NCI-H187 (cell line): ENCODE results near the gene FOXP1.
A peak's percentile ranks its signal among the peaks of the same experiment; 100 is the strongest.

Experiments
- DNase-seq, 2 experiments: peaks; one replicate each; lab custom pipeline; 2025; lab: John Stamatoyannopoulos, UW

The FOXP1 gene

DNA sequence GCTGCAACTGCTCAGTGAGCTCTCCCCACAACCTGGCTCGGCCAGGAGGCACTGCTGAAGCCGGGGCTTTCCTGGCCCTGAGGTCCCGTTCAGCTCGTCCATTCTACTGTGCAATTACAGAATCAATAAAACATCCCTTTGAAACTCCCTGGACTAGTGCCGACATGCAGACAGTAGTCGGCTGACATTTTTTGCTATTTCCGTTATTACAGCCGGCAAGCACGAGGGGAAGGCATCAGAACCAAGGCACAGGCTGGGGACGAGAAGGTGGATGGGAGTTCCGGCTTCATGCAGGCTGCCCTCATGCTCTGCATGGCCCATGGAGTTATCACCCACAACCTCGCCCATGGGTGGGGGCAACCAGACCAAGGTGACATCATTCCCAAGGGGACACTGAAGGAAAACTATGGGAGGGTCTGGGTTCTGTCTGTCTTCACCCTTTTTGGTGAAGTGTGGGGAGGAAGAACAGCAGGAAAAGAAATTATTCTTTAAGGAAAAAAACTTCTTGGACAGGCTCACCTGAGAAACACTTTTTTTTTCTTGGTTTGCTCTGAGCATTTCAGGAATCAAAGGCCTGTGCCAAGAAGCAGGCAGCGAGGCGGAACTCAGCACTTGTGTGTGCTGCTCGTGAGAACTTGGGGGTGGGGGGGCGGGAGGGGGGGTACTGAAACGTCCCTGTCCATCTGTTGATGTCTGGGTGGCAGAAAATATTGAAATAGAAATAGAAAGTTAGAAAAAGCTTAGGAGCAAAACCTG is 154.5 kb downstream of the FOXP1 start:
- DNase-seq: no peak

DNA sequence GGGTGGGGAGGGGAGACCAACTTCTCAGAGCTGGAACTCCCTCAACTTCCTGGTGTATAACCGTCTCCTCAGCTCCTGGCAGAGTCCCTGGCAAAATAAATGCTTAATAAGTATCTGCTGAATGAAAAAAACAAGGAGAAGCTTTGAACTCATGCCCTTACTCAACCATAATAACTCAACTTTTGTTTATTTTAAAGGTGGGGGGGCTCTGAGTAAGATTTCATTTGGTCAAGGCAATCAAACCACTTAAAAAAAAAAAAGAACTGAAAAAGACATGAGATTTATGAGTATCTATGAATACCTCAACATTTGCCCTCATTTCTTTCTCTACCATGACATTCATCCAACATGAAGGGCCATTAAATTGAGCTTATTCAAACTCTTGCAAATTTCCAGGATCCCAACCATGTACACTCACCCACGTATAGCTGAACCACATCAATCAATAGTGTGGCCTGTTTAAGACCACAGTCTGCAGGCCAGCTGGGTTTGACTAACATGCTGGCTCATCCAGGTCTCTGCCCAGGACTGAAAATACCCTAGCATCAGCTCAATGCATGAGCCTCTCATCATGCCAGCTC is 157.9 kb downstream of the FOXP1 start:
- no peak for DNase-seq

DNA sequence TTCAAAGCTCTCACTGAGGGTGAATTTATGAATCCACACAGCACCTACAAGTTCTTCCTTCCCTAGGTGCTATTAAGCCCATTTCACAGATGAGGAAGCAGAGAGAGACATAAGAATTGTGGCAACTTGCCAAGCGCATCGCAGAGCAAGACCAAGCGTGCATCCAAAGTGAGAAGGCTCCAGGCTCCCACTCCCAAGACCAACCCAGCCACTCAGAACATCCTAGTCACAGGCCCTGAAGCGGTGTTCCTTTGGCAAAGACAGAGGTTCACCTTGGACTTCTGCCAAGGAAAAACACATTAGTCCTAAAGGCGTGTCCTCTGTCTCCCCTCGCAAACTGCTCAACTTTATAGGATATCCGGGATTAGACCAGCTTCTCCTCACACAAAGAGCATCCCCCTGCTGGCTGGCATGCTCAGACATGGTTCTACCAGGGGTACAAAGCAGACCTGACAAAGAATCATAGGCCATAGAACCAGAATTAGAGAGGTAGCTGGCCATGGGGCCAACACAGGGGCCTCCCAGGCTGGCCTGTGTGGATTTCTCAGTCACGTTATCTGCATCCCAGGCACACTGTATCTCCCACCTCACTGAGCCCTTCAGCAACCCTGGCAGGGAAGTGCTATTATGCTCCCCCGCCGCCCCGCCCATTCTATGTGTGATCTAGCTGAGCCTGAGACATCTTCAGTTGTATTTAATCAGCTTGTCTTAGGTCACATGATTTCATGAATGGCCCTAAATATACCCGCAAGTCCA is 160.2 kb downstream of the FOXP1 start:
- DNase-seq: peak; percentile 72 to 77

GRCh38 chr3:71421820-71422566 is 161.5 kb downstream of the FOXP1 start:
- no peak for DNase-seq

- no peak for DNase-seq
Measured at GRCh38 chr3:71421475-71421819, 162.1 kb downstream of the FOXP1 start.

DNA sequence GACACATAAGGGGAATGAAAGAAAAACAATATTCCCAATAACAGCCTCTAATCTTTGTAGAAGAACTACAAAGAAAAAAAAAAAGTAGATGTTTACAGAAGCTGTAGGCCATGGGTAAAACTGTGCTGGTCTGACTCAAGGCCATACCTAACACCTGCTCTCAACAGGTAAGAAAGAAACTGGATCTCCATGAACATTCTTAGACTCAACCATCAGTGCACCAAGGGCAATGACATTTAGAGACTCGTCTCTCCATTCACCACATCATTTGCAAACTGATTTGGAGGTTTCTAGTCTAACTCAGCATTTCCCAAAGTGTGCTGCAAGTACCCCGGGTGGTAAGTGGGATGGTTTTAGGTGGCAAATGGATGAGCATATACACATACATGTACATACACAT is 164.2 kb downstream of the FOXP1 start:
- no peak for DNase-seq

DNA sequence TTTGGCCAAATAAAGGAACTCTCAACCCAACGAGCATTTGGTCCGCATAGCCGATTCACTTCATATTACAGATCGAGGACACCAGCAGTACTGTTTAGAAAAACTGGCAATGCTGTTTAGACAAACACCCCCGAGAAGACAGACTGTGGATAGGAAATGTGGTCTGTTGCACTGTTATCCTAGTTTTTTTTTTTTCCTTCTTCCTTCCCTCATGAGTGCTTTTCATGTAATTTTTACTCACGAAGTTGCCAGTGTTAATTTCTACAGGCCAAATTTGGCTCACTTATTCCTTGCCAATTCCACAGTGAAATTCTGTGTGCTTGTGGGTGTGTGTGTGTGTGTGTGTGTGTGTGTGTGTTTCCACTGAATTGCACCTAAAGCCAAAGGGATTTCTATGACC is 165.7 kb downstream of the FOXP1 start:
- no peak for DNase-seq

DNA sequence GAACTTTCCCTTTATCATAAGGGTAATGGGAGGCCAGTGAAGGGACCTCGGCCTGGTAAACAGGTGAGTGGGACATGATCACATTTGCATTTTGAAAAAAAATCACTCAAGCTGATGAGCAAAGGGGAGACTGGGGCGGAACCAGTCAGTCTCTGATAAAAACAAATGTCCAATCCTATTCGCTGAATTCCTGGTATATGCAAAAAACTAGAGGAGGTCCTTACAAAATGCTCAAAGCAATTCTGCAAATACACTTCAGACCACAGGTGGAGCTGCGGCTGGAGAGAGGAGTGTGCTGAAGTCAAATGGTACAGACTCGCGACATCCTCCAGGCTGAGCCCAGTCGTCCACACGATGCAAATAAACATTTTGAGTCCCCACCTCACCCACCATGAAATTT is 166.7 kb downstream of the FOXP1 start:
- DNase-seq: no peak

- no peak for DNase-seq
Measured at GRCh38 chr3:71415681-71416122, 167.8 kb downstream of the FOXP1 start.

DNA sequence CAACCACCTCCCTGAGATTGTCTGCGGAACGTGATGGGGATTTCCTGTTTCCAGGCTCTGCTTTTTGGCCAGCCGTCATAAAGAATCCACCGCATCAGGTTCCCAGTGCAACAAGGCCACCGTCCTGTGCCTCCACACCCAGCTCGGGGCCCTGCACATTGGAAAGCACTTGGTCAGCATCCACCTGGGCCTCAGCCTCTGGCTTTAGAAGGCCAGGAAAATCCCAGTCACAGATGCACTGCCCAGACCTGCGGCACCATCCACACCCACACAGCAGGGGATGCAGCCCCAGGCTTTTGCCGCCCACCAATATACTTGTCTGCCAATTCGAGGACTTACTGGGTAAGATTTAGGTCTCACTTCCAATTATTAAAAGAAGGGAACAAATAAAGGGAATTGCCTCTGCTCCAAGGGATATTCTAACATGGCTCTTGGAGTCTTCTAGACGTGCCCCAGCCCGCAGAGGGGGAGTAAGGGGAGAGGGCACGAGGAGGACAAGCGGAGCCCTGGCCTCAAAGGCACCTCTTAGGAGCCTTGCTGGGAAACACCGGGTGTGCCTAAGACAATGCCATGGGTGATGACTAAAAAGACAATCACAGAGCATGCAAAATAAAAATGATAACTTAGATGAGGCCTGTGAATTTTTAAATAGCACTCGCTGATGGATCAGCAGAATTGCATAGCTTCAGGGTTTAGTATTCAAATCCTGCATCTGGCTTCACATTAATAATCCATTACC is 169.2 kb downstream of the FOXP1 start:
- no peak for DNase-seq

- DNase-seq: no peak
Measured at GRCh38 chr3:71413572-71413971, 170.0 kb downstream of the FOXP1 start.

GRCh38 chr3:71409352-71409751 is 174.2 kb downstream of the FOXP1 start:
- DNase-seq: no peak

DNA sequence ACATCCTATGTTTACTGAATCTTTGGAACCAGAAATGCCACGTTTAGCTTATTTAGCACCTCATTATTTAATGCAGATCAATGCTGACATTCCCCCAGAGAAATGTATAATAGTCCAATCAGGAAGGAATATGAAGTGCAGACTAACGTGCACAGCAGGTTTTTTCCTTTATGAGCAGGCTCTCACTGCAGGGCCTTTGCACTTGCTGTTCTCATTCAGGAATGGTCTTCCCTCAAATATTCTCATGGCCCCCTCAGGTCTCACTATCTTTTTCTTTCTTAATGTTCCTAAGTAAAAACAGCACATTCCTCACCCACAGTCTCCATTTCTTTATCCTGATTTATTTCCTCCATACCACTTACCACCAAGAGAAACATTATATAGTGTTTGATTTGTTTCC is 174.6 kb downstream of the FOXP1 start:
- no peak for DNase-seq

DNA sequence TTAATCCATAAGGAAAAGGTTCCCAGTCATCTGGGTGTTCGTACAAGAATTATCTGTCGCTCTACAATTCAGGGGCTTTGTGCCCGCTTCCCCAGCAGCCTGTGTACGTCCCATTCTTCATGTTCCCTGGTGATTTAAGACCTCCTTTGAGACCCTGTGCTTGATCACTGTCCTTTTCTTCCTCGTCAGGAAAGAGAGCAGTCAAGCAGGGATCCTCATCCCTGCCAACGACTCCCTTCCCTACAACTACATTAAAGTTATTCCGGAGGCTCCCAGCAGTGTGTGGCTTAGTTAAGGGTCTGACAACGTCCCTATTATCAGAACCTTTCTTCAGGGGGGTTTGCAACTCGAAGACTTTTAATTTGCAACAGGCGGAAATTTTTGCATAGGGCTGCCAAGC is 175.7 kb downstream of the FOXP1 start:
- no peak for DNase-seq

DNA sequence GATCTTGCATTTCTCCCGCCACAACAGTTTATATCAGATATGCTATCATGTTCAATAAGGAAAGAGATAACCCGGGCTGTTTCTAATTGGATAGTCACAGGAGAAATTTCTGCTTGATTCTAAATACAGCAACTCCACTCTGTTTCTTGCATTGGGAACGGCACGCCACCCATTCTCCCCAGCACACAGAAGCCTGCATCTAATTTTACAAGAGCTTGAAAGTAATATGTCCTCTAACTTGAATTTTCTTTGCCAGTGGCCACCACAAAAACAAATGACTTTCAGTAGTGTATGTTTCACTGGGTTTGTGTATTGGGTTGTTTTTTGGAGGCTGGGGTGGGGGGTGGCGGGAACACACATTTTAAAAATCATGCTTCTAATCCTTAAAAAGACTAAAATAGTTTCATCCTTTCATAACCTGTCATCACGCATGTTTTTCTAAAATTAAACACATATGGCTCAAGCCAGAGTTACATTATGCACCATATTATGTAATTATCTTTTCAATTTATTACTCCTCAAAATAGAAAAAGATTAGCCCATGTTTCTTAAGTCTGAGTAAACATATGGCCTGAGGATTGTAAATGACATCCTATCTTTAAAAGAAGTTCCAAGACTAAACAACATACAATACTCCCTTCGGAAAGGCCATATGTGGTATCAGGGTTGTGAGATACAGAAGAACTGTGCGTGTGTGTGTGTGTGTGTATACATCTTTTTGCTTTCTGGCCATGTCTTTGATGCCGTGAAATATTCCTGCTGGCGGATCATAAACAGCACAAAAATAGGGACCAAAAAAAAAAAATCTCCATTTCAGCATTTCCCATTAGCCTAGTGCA is 176.3 kb downstream of the FOXP1 start:
- DNase-seq: no peak

- DNase-seq: no peak
Measured at GRCh38 chr3:71402911-71403310, 180.6 kb downstream of the FOXP1 start.

DNA sequence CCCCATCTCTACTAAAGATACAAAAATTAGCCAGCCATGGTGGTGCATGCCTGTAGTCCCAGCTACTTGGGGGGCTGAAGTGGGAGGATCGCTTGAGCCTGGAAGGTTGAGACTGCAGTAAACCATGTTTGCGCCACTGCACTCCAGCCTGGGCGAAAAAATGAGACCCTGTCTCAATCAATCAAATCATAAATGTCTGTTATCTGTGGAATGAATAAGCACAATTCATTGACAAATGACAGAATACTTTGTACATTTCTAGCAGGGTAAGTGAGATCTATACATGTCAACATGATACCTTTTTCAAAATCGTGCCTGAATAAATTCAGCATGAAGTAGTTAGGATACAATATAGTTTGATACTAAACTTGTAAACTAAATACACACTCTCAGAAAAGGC is 181.2 kb downstream of the FOXP1 start:
- no peak for DNase-seq

DNA sequence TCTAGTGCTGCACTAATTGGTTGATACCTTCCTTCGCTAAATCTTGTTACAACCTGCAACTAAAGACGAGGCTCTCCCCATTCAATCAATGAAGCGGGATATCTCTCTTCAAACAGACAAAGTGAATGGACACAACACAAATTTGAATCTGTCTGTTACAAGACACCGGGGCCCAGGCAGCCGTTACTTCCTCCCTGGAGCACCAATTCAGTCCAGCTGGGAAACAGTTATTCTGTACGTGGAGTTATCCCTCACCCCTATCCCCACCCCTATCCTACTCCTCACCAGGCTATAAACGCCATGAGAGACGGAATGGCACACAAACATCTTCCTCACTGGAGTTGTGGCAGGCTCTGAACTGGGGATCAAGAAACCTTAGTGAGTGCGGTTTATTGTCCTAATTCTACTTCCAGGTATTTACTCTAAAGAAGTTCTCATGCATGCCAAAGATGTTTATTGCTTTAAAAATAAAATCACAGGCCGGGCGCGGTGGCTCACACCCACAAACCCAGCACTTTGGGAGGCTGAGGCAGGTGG is 181.8 kb downstream of the FOXP1 start:
- DNase-seq: no peak

- no peak for DNase-seq
Measured at GRCh38 chr3:71400986-71401451, 182.5 kb downstream of the FOXP1 start.

DNA sequence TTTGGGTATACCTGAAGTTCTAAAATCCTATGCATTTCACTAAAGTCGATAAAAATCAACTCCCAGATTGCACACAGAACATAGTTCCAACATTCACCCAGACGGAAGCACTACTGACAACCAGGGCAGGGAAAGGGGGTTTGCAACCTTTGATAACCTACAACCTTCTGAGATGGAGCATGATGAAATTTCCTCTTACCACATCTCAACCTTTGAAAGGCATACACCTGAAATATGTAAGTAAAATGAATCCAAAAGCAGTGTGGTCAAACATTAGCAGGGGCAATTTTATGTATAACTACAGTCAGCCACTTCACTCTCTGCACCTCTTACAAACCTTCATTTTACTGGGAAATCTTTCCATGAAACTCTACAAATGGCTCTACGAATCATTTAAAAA is 184.1 kb downstream of the FOXP1 start:
- DNase-seq: no peak
